AG10803 (cell line): ENCODE results near the gene OR51F1.
"Not testable (repeated sequence)": the region's sequence is repeated elsewhere in the genome, so short reads cannot be mapped to it uniquely, and the experiment has no call there.

ENCODE experiments used
- DNase-seq: peaks from one replicate; pipeline ENCODE4 v3.0.0; 2010; ENCODE audit warnings: low read depth
- H3K4me3 ChIP-seq: 2 replicates; pipeline ENCODE4 v1.5.1; 2011; ENCODE audit warnings: mild to moderate bottlenecking, low read length, control low read depth
- CTCF ChIP-seq: conservative IDR thresholded peaks from 2 replicates; pipeline ENCODE4 v1.5.1; 2011; ENCODE audit warnings: mild to moderate bottlenecking, low read length, control low read depth, inconsistent platforms

Gene OR51F1

GRCh38 chr11:4727171-4727570, 42.6 kb downstream of the OR51F1 start:
- DNase-seq = no peak
- no peak overlapping the region for H3K4me3 ChIP-seq
- no peak for TF ChIP-seq CTCF

DNA sequence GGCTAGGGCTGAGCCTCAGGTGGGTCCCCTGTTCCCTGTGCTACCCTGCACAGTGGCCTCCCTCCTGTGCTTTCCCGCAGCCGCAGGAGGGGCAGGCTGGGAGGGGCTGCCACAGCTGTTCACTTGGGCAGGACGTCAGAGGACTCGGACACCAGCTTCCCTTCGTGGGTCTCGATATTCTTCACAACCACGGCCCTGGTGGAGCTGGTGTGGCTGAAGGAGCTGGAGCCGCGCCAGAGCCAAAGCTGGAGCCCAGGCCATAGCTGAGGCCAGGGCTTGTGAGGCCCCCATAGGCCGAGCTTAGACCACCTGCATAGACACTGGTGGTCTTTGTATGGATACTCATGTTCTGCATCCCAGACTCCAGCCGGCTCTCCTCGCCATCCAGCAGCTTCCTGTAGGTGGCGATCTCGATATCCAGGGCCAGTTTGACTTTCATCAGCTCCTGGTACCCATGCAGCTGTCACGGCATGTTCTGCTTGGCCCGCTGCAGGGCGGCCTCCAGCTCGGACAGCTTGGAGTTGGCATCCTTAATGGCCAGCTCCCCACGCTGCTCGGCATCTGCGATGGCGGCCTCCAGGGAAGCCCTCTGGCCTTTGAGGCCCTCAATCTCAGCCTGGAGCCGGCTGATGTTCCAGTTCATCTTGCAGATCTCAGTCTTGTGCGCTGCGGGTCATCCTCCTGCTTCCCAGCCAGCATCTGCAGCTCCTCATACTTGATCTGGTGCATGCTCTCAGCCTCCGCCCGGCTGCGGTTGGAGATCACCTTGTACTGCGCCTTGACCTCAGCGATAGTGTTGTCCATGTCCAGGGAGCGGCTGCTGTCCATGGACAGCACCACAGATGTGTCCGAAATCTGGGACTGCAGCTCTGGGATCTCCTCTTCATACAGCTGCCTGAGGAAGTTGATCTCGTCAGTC, 46.9 kb downstream of the OR51F1 start:
- H3K4me3 ChIP-seq, DNase-seq: not testable (repeated sequence)
